ENCODE results near the gene DNAH12. TPM values are rescaled to one million over a fixed set of nuclear protein-coding genes. Genes with fewer than 3 reads are reported as not detected.

Gene DNAH12
- total RNA-seq, 2 experiments from 2014 or later: 0.19 TPM; not detected in 1

DNA sequence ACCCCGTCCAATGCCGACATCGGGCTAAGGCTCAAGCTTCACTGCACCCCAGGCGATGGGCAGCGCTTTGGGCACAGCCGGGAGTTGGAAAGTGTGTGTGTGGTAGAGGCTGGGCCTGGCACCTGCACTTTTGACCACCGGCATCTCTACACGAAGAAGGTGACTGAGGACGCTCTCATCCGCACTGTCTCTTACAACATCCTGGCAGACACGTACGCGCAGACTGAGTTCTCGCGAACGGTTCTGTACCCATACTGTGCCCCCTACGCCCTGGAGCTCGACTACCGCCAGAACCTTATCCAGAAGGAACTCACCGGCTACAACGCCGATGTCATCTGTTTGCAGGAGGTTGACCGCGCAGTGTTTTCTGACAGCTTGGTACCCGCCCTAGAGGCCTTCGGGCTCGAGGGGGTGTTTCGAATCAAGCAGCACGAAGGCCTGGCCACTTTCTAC, 13.0 kb upstream of the DNAH12 start:
- Histone ChIP-seq H3K36me3 (ENCODE audit: insufficient read depth, low read length) (peaks cover 19% of the 10 kb centered on the region), H3K4me3 (ENCODE audit: low read length) (peak overlapping the region; percentile 88), H3K9me3 (ENCODE audit: control insufficient read depth in 1 of 2, insufficient read depth in 1 of 2, low read length in 2 of 2) (no peaks in the 10 kb centered on the region), H3K4me1 (ENCODE audit: insufficient read depth, low read length) (peaks cover 34% of the 10 kb centered on the region), H3K27me3 (ENCODE audit: control insufficient read depth in 1 of 2, insufficient read depth in 2 of 2, low read length in 2 of 2) (no peaks in the 10 kb centered on the region), H3K27ac (ENCODE audit: low read depth in 1 of 2, low read length in 2 of 2) (peak overlapping the region; percentile 84 to 98)
- POLR2A ChIA-PET: interaction anchor here (0.9 to 5.3 kb wide), 9 partner anchors 10 to 775 kb away, joined by 3 to 190 read pairs (median 18); partner anchors contain the start of genes APPL1, ARF4, DENND6A and SLMAP
- CTCF ChIA-PET: interaction anchor here (0.6 to 2.5 kb wide), 3 partner anchors 26 to 278 kb away, joined by 4 to 8 read pairs (median 5); partner anchors contain the start of gene ARF4
- TF ChIP-seq, protein P1, sequence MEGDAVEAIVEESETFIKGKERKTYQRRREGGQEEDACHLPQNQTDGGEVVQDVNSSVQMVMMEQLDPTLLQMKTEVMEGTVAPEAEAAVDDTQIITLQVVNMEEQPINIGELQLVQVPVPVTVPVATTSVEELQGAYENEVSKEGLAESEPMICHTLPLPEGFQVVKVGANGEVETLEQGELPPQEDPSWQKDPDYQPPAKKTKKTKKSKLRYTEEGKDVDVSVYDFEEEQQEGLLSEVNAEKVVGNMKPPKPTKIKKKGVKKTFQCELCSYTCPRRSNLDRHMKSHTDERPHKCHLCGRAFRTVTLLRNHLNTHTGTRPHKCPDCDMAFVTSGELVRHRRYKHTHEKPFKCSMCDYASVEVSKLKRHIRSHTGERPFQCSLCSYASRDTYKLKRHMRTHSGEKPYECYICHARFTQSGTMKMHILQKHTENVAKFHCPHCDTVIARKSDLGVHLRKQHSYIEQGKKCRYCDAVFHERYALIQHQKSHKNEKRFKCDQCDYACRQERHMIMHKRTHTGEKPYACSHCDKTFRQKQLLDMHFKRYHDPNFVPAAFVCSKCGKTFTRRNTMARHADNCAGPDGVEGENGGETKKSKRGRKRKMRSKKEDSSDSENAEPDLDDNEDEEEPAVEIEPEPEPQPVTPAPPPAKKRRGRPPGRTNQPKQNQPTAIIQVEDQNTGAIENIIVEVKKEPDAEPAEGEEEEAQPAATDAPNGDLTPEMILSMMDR (IDR thresholded peaks at IDR 0.05): no peak
- H3K4me3 Mint-ChIP-seq: peak overlapping the region; percentile 94
- DNase-seq (peak in 13 of 14 experiments; percentile 9 to 61 (median 23)), ATAC-seq (ENCODE audit: poor library complexity) (peak; percentile 54)
- no peaks in the 10 kb centered on the region for H3K9me3 Mint-ChIP-seq
- peaks cover 58% of the 10 kb centered on the region for H3K36me3 Mint-ChIP-seq (ENCODE audit: low read depth)
- H3K27ac Mint-ChIP-seq: peak overlapping the region; percentile 93
- H3K4me1 Mint-ChIP-seq (ENCODE audit: low read depth): peaks cover 53% of the 10 kb centered on the region
- H3K27me3 Mint-ChIP-seq: no peaks in the 10 kb centered on the region
- intact Hi-C loops (cut with DNase I, micrococcal nuclease): loop anchor here (2.0 to 10.0 kb wide), 6 partner anchors 136 to 748 kb away; partner anchors contain the start of genes ABHD6 (in 1 of the 2), APPL1 (in 1 of the 2), DENND6A (in 1 of the 2) and HTD2 (in 1 of the 2)

DNA sequence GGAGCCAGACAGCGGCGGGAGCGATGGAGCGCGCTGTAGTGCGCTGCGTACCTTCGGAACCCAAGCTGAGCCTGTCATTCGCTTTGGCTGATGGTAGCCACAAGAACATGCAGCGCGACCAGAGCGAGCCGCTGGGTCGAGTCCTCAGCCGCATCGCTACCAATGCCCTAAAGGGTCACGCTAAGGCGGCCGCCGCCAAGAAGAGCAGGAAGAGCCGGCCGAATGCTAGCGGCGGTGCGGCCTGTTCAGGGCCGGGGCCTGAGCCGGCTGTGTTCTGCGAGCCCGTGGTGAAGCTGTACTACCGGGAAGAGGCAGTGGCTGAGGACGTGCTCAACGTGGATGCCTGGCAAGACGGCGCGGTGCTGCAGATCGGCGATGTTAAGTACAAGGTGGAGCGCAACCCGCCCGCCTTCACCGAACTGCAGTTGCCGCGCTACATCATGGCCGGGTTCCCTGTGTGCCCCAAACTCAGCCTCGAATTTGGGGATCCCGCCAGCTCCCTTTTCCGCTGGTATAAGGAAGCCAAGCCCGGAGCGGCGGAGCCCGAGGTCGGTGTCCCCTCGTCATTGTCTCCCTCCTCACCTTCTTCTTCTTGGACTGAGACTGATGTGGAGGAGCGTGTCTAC, 12.4 kb upstream of the DNAH12 start:
- Histone ChIP-seq H3K4me1 (ENCODE audit: insufficient read depth, low read length) (peaks cover 34% of the 10 kb centered on the region), H3K27ac (ENCODE audit: low read depth in 1 of 2, low read length in 2 of 2) (peak overlapping the region; percentile 84 to 98), H3K4me3 (ENCODE audit: low read length) (peak overlapping the region; percentile 88), H3K9me3 (ENCODE audit: control insufficient read depth in 1 of 2, insufficient read depth in 1 of 2, low read length in 2 of 2) (no peaks in the 10 kb centered on the region), H3K27me3 (ENCODE audit: control insufficient read depth in 1 of 2, insufficient read depth in 2 of 2, low read length in 2 of 2) (no peaks in the 10 kb centered on the region), H3K36me3 (ENCODE audit: insufficient read depth, low read length) (peaks cover 15% of the 10 kb centered on the region)
- ATAC-seq (ENCODE audit: poor library complexity): peak; percentile 43
- intact Hi-C loops (cut with DNase I, micrococcal nuclease): loop anchor here (1.0 to 10.0 kb wide), 8 partner anchors 41 to 748 kb away; partner anchors contain the start of genes SLMAP (in 2 of the 2), ABHD6 (in 1 of the 2), APPL1 (in 1 of the 2) and ARF4 (in 1 of the 2)
- H3K27ac Mint-ChIP-seq: peak overlapping the region; percentile 93
- no peaks in the 10 kb centered on the region for H3K9me3 Mint-ChIP-seq
- H3K36me3 Mint-ChIP-seq (ENCODE audit: low read depth): peaks cover 53% of the 10 kb centered on the region
- peaks cover 51% of the 10 kb centered on the region for H3K4me1 Mint-ChIP-seq (ENCODE audit: low read depth)
- H3K4me3 Mint-ChIP-seq: peak overlapping the region; percentile 94
- CTCF ChIA-PET: interaction anchor here (0.6 to 2.5 kb wide), 5 partner anchors 26 to 278 kb away, joined by 3 to 8 read pairs (median 4); partner anchors contain the start of gene ARF4
- POLR2A ChIA-PET: interaction anchor here (0.7 to 5.3 kb wide), 20 partner anchors 10 to 999 kb away, joined by 3 to 190 read pairs (median 5); partner anchors contain the start of genes APPL1, ARF4, CCDC66 and DENND6A
- H3K27me3 Mint-ChIP-seq: no peaks in the 10 kb centered on the region
- TF ChIP-seq, protein P1 (IDR thresholded peaks at IDR 0.05): no peak
- peak in 10 of 14 experiments; percentile 12 to 70 (median 28) for DNase-seq

DNA sequence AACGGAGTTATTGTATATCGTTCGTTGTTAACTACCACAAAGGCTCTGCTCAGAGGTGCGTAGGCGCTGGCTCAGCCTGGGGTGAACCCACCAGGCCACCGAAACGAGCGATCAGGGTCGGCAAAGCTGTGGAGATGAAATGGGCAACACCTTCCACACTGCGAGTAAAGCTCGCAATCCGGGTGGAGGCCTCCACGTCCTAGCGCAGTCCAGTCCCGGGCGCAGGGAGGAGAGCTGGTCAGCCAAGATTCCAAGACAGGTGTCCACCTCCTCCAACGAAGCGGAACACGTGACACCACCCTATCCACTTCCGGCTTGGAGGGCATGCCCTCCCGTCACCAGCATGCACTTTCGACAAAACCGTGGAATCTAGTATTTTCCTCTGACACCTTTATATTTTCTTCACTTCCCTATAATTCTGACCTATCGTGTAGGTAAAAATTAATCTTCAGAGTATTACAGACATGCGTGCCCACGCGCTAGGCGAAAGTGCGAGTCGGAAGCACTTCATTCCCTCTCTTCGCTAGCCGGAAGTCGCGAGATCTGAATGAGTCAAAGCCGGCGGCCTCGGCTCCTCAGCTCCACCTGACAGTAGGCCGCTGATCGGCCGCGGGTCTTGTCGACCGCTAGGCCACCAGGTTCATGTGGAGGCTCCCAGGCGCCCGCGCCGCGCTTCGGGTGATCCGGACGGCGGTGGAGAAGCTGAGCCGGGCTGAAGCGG, 11.8 kb upstream of the DNAH12 start, which contains the start of gene PDE12:
Gene PDE12 (plus strand): TSS at position 537 of the 721 bp plus-strand sequence. CDS start 106 bp downstream, at position 643.
- Mint-ChIP-seq H3K27ac (peak within 1 kb of the TSS; percentile 93), H3K36me3 (ENCODE audit: low read depth) (peaks cover 46% of the 10 kb centered on the region), H3K27me3 (no peaks in the 10 kb centered on the region), H3K9me3 (no peaks in the 10 kb centered on the region), H3K4me3 (peak within 1 kb of the TSS; percentile 94), H3K4me1 (ENCODE audit: low read depth) (peaks cover 45% of the 10 kb centered on the region)
- ChIA-PET POLR2A (interaction anchor here (0.6 to 5.3 kb wide), 22 partner anchors 10 to 998 kb away, joined by 3 to 190 read pairs (median 5); partner anchors contain the start of genes APPL1, ARF4, CCDC66 and DENND6A), CTCF (interaction anchor here (0.8 to 2.5 kb wide), 4 partner anchors 27 to 158 kb away, joined by 3 to 8 read pairs (median 4); partner anchors contain the start of gene ARF4)
- peaks cover 34% of the 10 kb centered on the region for H3K4me1 ChIP-seq (ENCODE audit: insufficient read depth, low read length)
- intact Hi-C loops (cut with DNase I, micrococcal nuclease): loop anchor here (1.0 to 10.0 kb wide), 10 partner anchors 41 to 749 kb away; partner anchors contain the start of genes SLMAP (in 2 of the 2), ABHD6 (in 1 of the 2), APPL1 (in 1 of the 2) and ARF4 (in 1 of the 2)
- peak within 1 kb of the TSS; percentile 84 to 98 for H3K27ac ChIP-seq (ENCODE audit: low read depth in 1 of 2, low read length in 2 of 2)
- H3K4me3 ChIP-seq (ENCODE audit: low read length): peak within 1 kb of the TSS; percentile 88
- DNase-seq: peak; percentile 66 to 92 (median 78)
- peak; percentile 67 for ATAC-seq (ENCODE audit: poor library complexity)
- TF ChIP-seq, protein P1 (IDR thresholded peaks at IDR 0.05): no peak
- H3K36me3 ChIP-seq (ENCODE audit: insufficient read depth, low read length): peaks cover 12% of the 10 kb centered on the region
- no peaks in the 10 kb centered on the region for H3K27me3 ChIP-seq (ENCODE audit: control insufficient read depth in 1 of 2, insufficient read depth in 2 of 2, low read length in 2 of 2)
- H3K9me3 ChIP-seq (ENCODE audit: control insufficient read depth in 1 of 2, insufficient read depth in 1 of 2, low read length in 2 of 2): no peaks in the 10 kb centered on the region
